Gastrocnemius medialis (tissue), 4 donors: ENCODE measurements around the gene BCR.

ENCODE experiments used
- CTCF ChIP-seq, 5 experiments: fragments of 450-650 bp in 3 of 5; fragments of 200-600 bp in 2 of 5; sonication (generic) in 2 of 5; IDR thresholded peaks in 4 of 5; conservative IDR thresholded peaks in 1 of 5; 1 replicate in 4 of 5; 2 replicates in 1 of 5; pipeline ENCODE4 v1.5.1; 2016 to 2019; ENCODE audit warnings: antibody characterized with exemption in 5 of 5, mild to moderate bottlenecking in 3 of 5, moderate library complexity in 3 of 5
- POLR2A ChIP-seq, 2 donors: fragments of 450-650 bp; IDR thresholded peaks; one replicate each; pipeline ENCODE4 v1.6.1; 2017; ENCODE audit warnings: antibody characterized with exemption in 2 of 2, mild to moderate bottlenecking in 2 of 2, moderate library complexity in 2 of 2

- TF ChIP-seq CTCF (IDR thresholded peaks at IDR 0.05 in 4 of 5, conservative IDR thresholded peaks at IDR 0.05 in 1 of 5): no peak
- TF ChIP-seq POLR2A (IDR thresholded peaks at IDR 0.05): no peak
Measured at GRCh38 chr22:23255506-23256170, 75.3 kb downstream of the BCR start.
